ENCODE measurements around the gene MYOM3.

MYOM3 gene

DNA sequence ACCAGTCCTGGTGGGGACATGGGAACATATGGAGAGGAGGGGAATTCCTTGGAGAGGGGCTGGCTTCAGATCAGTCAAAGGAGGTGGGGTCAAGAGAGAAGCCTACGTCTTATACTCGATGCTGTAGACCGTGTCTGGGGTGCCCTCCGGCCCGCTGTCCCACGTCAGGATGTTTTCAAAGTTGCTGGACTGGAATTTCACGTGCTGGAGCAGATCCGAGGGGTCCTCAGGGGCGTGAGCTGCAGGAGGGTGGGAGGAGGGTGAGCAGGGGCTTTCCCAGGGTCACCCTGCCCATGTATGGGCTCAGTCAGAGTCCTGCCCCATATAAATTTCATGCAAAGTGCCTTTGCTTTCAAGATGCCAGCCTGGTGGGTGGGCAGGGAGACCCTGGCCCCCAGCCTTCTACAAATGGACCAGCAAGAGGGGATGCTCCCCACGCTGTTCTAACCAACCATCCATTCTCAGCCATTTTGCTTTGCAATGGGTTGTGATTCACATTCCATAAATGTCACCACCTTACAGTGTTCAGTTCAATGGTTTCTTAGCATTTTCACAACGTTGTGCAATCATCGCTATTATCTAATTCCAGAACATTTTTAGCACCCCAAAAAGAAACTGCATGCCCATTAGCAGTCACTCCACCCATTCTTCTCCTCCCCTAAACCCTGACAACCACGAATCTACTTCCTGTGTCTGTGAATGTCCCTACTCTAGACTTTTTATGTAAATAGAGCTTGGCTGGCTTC, 26.7 kb upstream of the MYOM3 start:
- DNase-seq = no peak

GRCh38 chr1:24136956-24137539, 25.1 kb upstream of the MYOM3 start:
- DNase-seq = no peak

- no peak for DNase-seq
These were observed 22.4 kb upstream of the MYOM3 start for GRCh38 chr1:24134376-24134775.

DNA sequence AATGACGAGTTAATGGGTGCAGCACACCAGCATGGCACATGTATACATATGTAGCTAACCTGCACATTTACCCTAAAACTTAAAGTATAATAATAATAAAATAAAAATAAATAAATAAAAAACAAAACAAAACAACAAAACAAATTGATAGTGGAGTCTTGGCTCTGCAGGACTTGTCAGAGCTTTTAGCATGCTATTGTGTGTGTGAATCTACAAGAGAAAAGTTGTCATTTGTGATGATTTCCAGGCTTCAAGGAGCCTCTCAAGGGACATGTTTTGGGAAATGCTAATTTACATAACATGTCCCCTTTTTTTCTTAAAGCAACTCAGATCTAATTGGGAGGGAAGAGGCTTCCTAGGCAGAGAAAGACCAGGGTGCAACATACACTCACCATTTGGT, 21.9 kb upstream of the MYOM3 start:
- no peak for DNase-seq

GRCh38 chr1:24130385-24130784, 18.4 kb upstream of the MYOM3 start:
- DNase-seq = no peak

DNA sequence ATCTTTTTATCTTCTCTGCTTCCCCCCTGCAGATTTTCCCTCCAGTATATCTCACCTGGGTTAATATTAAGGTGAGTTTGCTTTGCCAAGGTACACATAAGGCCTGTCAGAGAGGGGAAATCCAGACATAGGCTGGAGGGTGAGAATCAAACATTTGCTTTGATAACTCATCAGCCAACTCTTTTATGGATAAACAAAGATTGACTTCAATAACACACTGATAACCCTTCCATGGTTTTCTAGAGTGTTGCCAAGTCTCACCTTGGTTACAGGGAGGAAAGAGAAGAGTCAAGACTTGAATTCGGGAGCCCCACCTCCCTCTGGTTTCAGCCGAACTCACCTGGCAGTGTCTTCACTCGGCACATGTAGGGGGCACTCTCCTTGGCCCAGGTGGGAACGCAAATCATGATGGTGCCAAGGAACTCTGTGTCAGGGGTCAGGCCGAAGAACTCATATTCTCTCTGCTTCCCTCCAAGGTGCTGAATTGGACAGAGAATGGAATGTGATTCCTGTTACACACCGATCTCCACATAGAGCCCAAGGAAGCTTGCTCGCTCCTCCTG, 15.9 kb upstream of the MYOM3 start:
- no peak for DNase-seq

DNA sequence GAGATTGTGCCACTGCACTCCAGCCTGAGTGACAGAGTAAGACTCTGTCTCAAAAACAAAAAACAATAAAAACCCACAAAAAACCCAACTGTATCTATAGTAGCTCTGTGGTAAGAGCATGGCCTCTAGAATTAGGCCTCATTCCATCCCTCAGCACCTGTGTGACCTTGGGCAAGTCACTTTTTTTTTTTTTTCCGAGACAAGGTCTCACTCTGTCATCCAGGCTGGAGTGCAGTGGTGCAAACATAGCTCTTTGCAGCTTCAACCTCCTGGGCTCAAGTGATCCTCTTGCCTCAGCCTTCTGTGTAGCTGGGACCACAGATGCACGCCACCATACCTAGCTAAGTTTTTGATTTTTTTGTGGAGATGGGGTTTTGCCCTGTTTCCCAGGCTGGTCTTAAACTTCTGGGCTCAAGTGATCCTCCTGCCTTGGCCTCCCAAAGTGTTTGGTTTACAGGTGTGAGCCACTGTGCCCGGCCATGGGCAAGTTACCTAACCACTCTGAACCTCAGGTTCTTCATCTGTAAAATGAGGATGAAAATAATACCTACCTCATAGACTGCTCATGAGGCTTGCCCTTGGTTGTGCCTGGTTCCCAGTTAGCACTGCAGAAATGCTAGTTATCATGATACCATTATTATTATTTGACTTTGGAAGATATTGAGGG, 15.3 kb upstream of the MYOM3 start:
- no peak for DNase-seq

DNA sequence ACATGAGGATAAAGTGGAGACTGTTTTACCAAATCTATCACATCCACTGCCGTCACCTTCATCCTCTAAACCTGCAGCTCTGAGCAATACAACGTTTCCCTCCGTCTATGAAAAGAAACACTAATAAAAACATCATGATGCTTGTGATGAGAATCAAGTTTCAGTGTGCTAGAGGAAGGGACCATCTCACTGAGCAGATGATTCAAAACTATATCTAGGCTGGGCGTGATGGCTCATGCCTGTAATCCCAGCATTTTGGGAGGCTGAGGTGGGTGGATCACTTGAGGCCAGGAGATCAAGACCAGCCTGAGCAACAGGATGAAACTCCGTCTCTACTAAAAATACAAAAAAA, 14.7 kb upstream of the MYOM3 start:
- DNase-seq = no peak

- DNase-seq = peak; percentile 35
These were observed 14.2 kb upstream of the MYOM3 start for GRCh38 chr1:24126018-24126671.

GRCh38 chr1:24125456-24125855, 13.5 kb upstream of the MYOM3 start:
- DNase-seq = no peak

DNA sequence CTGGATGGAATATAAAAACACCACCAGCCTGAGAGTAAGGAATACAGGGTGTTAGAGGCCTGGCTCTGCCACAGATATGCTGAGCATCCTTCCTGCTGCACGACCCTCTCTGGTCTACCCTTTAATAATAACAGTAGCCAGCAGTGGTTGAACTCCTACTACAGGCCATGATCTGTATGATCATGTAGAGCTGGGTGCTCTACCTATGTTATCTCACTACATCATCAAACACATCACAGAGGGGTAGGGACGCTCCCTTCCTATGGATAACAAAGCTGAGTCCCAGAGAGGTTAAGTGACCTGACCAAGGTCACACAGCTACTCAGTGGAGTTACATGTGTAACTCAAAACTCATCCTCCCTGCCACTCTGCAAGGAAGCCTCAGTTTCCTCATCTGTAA, 13.0 kb upstream of the MYOM3 start:
- DNase-seq = no peak

DNA sequence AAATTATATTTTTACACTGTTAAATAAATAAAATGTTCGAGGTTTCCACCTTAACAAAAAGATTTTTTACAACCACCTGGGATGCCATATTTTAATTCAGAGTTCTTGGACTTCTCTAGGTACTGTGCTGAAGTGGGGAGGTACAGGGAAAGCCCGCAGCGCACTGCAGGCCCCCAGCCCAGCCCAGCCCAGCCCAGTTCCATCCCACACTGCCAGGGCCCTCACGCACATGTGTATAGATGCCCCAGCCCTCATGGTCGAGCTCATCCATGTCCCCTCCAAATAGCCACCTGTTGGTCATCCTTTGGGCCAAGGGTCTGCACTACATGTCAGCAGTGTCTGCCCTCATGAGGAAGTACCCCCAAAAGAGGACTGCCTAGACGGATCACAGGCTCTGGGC, 11.7 kb upstream of the MYOM3 start:
- DNase-seq = no peak

- DNase-seq = no peak
These were observed 10.8 kb upstream of the MYOM3 start for GRCh38 chr1:24122776-24123175.

GRCh38 chr1:24121406-24121805, 9.5 kb upstream of the MYOM3 start:
- DNase-seq = no peak

- DNase-seq = no peak
These were observed 9.0 kb upstream of the MYOM3 start for GRCh38 chr1:24120965-24121364.

GRCh38 chr1:24119859-24120756, 8.2 kb upstream of the MYOM3 start:
- peak; percentile 63 for DNase-seq

GRCh38 chr1:24119489-24119858, 7.5 kb upstream of the MYOM3 start:
- DNase-seq = no peak

GRCh38 chr1:24118410-24119242, 6.7 kb upstream of the MYOM3 start:
- DNase-seq = no peak

GRCh38 chr1:24117722-24118409, 5.9 kb upstream of the MYOM3 start:
- peak; percentile 44 for DNase-seq

GRCh38 chr1:24117132-24117531, 5.2 kb upstream of the MYOM3 start:
- DNase-seq = no peak

GRCh38 chr1:24114753-24115152, 2.8 kb upstream of the MYOM3 start:
- no peak for DNase-seq
